SIG-M5 treated with dmso at 0.1 percent for 504 hours (cell line): ENCODE measurements around the gene ACBD6.
A peak's percentile ranks its signal among the peaks of the same experiment; 100 is the strongest.

Experiments
- DNase-seq: peaks from one replicate; lab custom pipeline; 2025; ENCODE audit not compliant: unreplicated experiment; lab: John Stamatoyannopoulos, UW

ACBD6 gene

DNA sequence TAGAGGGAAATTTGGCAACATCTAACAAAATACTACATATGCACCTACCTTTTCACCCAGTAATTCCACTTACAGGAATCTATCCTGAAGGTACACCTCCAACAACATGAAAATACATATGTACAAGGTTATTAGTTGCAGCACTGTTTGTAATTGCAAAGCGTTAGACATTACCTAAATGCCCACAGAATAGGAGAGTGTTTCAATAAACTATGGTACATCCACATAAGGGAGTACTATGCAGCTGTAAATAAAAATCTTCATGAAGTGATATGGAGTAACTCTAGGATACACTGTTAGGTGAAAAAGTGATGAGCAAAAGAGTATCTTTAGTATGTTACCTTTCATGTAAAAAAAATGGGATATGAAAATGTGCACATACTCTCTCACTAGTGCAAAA lies 126.1 kb downstream of the ACBD6 start:
- no peak for DNase-seq

DNA sequence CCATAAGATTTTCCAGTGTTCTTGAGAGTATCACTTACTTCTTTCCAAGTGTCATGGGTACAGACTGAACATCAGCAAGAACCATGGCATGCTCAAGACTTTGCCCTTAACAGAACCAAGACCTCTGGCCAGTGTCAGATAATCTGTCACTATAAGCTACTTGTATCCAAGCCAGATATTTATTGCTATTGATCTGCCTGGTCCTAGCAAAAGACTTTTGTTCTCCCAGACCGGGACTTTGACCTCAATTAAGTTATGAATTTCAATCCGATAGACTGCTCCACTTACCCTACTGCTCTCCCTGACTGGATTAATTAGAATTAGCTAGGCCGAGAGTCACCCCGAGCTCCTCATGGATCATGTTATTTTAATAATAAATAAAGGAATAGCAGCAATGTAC lies 129.6 kb downstream of the ACBD6 start:
- DNase-seq, result no peak

DNA sequence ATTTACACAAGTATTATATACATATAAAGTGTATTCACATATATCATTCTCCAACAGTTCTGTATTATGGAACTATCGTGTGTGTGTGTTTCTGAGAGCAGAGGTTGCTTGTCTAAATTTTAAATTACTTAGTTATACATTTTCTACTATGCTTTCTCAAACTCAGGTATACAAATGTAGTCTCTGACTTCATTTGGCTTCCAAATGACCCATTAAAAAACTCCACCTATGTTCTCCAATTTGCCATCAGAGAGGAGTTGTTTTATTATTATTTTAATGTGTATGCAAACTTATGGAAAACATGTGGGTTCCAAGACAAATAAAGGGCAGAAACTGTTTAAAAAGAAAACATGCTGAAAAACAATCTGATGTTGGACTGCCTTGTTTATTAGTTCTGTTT lies 131.8 kb downstream of the ACBD6 start:
- DNase-seq, result no peak

DNA sequence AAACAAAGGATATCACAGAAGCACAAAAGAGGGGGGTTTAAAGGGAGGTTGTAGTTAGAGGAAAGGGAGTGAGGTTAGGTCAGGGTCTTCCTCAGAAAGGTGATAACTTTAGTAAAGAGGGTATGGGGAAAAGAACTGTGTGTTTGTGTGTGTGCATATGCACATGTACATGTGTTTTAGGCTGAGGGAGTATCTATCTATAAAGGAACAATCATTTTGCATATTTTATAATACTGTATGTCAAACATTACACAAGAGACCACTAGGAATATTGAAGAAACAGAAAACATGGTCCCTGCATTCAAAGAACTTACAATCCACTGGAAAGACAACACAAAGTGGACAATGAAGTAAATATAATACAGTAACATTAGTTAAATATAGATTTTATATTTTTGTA lies 132.2 kb downstream of the ACBD6 start:
- no peak for DNase-seq

DNA sequence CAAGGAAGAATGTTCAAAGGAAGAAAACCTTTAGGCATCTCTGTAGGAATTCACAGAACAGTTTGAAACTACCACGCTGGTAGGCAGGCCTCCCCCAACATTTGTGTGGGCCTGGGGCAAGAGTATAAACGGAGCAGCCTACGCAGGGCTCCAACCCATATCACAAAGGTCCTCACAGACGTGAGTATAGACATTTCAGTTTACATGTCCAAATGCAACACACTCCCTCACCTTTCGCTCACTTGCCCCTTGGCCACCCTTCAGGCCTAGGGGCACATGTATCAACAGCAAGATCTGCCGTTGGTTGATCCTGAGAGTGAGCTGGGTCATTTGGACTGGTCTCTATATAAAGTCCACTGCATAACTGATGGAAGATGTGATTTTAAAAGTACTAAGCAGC lies 133.3 kb downstream of the ACBD6 start:
- DNase-seq, result no peak

DNA sequence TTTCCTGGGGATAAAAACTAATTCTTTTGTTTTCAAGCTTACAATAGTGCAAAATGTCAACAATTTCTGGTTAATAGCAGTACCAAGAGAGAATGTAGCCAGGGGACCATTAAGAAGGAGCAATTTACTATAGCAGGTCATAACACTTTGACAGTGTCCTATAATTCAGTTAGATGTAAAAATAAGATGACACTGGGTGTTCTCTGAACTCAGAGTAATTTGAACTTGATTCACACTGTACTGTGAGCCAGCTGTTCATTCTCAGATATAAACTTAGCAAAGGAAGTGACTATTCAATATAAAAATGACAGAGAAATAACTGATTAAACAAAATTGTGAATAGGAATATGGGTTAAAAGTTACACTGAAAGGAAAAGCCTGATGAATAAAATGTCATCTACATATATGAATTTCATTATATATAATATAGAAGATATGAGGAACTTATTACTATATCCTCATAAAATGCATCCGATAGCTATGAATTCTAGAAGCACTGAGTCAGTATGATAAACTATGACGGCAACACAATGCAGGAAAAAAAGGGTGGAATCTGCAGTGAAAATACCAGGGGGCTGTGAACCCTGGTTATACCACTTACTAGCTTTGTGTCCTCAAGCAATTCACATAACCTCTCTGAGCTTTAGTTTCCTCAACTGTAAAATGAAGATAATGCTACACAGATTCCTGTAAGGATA lies 135.9 kb downstream of the ACBD6 start:
- DNase-seq, result no peak

DNA sequence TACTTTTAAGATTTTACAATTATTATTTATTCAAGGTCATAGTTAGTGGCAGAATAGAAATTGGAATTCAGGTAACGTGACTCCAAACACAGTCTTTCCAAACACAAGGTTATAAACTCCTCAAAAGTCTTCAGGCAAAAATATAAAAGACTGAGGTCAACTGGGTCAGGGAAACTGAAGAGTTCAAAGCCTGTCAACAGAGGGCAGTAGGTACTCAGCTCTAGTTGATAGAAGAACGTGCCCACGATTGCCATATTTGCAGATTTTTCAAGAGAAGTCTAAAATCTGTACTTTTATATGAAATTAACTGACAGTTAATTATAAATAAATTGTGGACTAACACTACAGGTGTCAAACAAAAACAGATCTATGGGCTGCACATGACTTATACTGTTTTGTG lies 137.3 kb downstream of the ACBD6 start:
- DNase-seq, result peak; percentile 23

DNA sequence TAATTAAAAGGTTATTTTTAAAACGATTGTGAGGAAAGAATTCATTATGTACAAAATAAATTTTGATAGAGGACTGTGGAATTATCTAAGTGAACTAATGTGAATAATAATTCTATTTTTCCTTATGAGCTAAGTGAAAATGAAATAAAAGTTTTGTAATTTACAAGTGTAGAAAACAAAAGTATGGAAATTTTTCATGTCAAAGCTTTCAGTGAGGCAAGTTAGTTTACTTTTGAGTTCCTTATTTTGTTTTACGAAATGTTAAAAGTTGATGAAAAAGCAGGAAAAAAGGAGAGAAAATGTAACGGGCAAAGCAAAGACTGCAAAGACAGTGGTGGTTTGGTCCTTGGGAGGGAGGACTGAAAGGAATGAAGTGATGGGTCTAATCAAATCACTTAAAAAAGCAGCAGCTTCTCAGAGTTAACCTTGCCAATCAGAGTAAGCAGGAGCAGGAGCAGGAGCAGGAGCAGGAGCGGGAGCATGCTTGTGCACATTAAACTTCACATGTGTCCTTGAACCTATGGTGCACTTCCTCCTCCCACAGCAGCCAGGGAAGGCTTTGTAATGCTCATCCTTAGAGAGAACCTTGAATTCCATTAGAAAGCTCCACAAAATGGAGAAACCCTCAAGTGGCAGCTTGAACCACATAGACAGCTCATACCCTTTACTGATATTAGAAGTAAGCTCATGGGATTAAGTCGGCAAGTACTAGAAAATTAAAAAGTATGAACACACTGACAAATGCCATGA lies 139.0 kb downstream of the ACBD6 start:
- DNase-seq, result no peak

DNA sequence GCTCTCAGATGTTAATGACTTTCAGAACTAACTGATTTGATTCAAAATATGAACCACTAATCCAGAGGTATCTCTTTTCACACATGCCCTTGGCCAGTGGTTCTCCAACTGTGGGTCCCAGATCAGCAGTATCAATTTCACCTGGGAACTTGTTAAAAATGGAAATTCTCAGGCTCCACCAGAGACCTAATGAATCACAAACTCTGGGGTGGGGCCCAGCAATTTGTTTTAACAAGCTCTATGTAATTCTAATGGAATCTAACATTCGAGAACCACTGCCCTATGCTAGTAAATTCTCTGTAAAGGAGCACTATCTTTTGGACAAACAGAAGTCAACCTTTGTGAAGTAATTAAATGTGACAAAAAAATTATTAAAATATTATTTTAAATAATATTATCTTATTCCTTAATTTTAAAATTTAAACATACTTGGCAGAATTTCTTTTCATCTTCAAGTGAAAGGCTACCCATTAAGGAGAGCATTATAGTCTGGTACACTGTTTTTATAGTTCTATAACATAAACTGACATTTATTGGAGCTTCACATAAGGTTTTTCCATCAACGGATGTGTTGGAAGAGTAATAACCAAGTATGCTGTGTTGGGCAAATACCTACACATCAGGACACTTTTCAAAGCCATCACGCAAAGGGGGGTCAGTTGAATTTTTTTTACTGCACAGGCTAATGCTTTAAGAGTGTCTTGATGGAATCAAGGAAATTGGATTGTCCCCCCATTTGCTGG lies 141.9 kb downstream of the ACBD6 start:
- no peak for DNase-seq

DNA sequence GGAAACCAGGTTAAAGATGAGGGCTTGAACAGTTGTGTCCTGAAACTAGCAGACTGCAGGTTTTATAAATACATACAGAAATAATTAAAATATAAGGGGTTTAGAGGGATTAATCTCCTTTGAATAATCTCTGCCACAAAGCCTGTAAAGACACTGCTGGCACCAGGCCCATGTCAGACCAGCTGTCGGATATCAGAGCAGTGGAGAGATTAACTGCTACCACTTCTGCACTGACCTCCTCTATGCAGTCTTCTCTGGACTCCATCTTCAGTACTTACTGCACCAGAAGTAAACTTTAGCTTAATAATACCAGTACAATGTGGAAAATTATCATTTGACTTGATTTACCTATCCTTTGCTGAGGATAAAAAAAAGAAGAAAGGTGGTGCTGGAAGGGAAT lies 143.7 kb downstream of the ACBD6 start:
- no peak for DNase-seq

DNA sequence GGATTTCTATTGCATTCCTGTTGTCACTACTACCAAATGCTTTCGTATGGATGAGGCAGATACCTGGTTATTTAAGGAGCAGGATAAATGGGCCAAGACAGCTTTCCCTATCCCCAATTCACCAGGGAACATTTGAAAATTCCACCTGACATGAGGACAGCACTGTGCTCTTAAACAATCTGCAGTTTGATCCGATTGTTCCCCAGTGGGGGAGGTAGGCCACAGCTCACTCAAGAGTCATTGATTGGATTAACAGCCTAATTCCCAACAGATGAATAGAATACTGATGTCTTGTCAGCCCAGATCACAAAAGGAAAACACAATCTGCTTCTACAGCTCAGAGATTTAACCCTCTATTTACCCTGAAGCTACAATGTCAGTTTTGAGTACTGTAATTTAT lies 148.4 kb downstream of the ACBD6 start:
- DNase-seq, result no peak

DNA sequence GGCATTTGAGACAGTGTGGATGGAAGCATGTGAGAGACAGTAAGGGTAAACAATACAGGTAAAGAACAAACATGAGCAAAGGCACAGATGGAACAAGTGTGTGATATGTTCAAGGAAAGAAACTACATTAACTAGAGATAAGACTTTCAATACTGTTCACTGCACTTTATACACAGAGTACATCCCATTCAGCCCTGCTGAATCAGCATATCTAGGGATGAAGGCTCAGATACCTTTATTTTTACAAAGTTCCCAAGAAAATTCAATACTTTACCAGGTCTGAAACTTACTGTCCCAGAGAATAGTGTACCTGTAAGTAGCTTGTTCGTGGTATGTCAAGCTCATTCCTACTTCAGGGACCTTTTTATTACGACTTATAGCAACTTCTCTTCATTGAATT lies 149.8 kb downstream of the ACBD6 start:
- no peak for DNase-seq

DNA sequence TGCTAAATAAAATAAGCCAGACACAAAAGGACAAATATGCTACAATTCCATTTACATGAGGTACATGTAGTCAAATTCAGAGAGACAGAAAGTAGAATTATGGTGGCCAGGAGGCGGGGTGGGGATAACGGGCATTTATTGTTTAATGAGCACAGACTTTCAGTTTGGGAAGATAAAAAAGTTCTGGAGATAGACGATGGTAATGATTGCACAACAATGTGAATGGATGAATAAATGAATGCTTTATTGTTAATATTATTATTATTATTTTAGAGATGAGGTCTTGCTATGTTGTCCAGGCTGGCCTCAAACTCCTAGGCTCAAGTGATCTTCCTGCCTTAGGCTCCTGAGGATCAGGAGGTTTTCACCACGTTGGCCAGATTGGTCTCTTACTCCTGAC lies 150.4 kb downstream of the ACBD6 start:
- no peak for DNase-seq

DNA sequence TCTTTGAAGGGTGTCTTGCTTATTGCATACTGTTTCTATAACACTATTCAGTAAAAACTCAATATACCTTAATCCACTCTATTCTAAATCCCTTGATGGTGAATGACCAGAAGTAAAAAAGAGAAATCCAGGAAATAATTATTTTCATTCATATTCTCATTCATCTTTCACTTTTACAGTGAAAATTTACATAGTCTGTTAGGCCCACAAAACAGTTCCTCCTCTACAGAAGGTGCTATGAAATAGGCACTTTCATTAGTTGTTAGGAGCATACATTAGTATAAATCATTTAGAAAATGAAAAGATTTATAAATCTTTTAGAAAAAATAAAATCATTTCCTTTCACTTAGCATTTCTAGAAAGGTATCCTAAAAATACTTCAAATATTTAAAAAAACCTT lies 157.2 kb downstream of the ACBD6 start:
- no peak for DNase-seq

DNA sequence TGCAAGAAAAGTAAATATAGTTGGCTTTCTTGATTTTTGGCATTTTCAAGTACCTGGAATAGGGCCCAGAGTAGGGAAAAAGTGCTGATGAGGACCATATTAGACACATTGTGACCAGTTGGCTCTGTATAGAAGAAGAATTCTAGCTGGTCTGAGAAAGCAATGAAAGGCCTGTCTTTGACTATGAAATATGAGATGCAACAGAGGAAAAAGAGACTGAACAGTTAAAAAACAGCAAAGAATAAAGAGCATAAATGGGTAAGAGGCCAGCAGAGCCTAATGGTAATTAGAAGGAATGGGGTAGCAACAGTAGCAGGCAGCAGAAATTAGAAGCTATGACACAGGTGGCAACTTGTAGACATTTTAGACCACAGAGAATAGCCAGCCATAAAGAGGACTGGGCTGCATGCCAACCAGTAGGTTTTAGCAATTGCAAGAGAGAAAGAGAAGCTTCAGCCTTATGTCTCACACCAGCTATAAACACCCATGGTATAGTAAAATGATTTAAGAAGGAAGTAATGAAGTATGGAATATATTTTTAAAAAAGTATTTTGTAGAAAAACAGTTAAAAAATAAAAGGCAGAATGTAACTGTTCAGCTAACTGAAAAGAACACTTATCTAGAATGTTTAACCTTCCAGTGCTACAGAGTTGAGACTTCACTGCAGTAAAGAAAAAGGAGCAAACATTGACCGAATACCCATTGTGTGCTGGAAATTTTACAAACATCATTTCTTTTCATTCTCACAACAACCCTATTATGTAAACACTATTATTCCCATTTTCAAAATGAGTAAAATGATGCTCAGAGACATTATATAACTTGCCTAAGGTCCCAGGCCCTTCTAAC lies 158.2 kb downstream of the ACBD6 start:
- peak; percentile 55 for DNase-seq

DNA sequence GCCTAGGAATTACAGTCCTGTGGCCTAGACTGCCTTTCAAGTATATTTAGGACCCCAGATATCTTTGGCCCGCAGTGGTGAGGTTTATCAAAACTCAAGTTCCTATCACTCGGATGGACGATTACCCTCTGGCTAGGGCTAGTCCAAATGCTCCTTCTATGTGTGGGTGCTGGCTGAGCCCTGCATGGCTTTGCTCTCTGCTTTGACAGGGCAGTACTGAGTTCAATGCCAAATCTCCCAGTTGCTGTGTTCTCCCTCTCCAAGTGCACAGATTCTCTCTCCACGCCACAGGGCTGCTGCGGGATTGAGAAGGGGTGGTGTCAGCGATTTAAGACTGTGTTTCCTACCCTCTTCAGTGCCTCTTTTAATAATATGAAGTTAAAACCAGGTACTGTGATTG lies 175.3 kb downstream of the ACBD6 start:
- DNase-seq, result no peak

DNA sequence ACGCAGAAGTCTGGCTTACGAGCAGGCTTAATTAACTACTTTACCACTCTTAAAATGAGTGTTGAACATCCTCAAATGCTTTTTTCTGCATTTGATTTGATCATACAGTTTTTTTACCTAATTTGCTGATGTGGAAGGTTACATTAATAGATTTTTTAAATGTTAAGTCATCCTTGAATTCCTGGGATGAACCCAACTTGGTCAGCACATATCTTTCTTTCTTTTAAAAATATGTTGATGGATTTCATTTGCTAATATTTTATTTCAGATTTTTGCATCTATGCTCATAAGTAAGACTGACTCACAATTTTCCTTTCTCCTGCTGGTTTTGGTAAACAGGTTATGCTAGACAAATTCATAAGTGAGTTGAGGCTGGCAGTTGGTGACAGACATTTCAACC lies 189.5 kb downstream of the ACBD6 start:
- DNase-seq, result no peak

DNA sequence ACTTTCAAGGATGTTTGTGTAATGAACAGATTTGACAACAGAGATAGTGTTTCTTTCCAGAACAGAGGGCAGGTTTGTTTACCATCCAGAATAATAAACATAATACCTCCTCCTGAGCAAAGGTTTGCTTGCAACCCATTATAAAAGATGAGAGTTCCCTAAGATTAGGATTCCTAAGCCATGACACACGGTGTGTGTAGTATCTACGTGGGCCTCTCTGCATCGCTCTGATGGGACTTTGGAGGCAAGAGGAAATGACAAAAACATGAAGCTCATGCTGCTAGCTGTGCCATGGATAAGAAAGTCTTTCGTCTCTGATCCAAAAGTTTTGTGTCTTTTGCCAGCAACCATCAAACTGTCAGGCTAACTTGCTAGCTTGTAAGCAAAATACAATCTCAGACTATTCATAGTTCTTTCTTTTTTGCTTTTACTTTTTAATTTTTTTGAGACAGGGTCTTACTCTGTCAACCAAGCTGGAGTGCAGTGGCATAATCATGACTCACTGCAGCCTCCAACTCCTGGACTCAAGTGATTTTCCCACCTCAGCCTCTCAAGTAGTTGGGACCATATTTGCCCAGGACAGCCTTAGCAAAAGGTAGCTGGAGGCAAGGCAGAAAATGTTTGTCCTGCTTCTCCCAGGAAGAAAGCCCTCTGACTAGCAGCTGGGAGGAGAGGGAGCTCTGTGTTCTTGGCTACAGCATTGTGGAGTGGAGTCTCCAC lies 191.2 kb downstream of the ACBD6 start:
- DNase-seq, result no peak

DNA sequence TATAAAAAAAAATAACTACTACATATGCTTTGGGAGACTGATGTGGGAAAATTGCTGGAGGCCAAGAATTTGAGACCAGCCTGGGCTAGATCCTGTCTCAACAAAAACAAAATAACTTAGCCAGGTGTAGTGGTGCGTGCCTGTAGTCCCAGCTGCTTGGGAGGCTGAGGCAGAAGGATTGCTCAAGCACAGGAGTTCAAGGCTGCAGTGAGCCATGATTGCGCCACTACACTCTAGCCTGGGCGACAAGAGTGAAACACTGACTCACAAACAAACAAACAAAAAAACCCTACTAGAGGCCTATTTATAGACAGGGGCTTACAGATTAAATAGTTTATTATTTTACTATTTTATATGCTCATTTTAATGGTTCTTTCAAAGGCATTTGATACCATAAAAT lies 192.3 kb downstream of the ACBD6 start:
- no peak for DNase-seq

DNA sequence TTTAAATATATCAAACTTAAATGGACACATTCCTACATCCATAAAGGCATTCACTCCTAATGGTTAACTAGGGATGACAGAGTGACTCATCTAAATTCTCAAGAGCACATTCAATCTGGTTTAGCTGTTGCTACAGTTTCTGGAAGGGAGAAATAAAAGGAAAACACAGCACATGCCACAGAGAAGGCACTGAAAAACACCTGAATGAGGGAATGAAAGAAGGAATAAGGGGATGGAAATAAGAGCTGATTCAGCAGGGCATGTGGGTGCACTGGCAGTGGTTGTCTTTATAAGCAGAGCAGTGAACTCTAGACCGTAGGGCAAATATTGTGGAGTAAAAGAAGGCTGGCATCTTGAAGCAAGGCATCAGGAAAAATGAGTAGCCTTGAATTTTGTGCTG lies 193.0 kb downstream of the ACBD6 start:
- DNase-seq, result no peak
